Natural killer cell (primary cell): ENCODE data around the gene DNAL4. TPM values are rescaled to one million over a fixed set of nuclear protein-coding genes. Genes with fewer than 3 reads are reported as not detected.
A peak's percentile ranks its signal among the peaks of the same experiment; 100 is the strongest.

ENCODE experiments used
- ATAC-seq, 3 donors: fragments of 150-1000 bp in 2 of 3; fragments of 200-7000 bp in 1 of 3; cut with Tn5 transposase; 1 replicate in 1 of 3; 2 replicates in 2 of 3; pipeline ENCODE4 v1.10.0; 2021; ENCODE audit warnings: mild to moderate bottlenecking in 2 of 3, moderate library complexity in 2 of 3
- DNase-seq, 2 donors: peaks; one replicate each; pipeline versions ENCODE4 v3.0.0 to v3.0.0-alpha.2; 2013 to 2021; ENCODE audit warnings: mixed read lengths in 1 of 2
- H3K27ac ChIP-seq: one replicate; pipeline ENCODE4 v1.5.1; 2013; ENCODE audit warnings: mild to moderate bottlenecking, low read length
- H3K27me3 ChIP-seq: one replicate; pipeline ENCODE4 v1.6.1; 2013; ENCODE audit warnings: low read length; ENCODE audit not compliant: control insufficient read depth, insufficient read depth
- H3K36me3 ChIP-seq: one replicate; pipeline ENCODE4 v1.6.1; 2013; ENCODE audit warnings: low read length; ENCODE audit not compliant: control insufficient read depth, insufficient read depth
- H3K4me1 ChIP-seq: one replicate; pipeline ENCODE4 v1.6.1; 2013; ENCODE audit warnings: low read length; ENCODE audit not compliant: control insufficient read depth, insufficient read depth
- H3K4me3 ChIP-seq: one replicate; pipeline ENCODE4 v1.5.1; 2013; ENCODE audit warnings: low read length
- H3K9me3 ChIP-seq: one replicate; pipeline ENCODE4 v1.6.1; 2013; ENCODE audit warnings: low read length; ENCODE audit not compliant: control insufficient read depth, insufficient read depth
- H3K27ac Mint-ChIP-seq, 2 donors: one replicate each; pipeline ENCODE4 v1.8.0; 2022; ENCODE audit warnings: mild to moderate bottlenecking in 2 of 2, mixed read lengths in 2 of 2, moderate library complexity in 1 of 2
- H3K27me3 Mint-ChIP-seq, 2 donors: one replicate each; pipeline ENCODE4 v1.8.0; 2022; ENCODE audit warnings: low read depth in 2 of 2, mixed read lengths in 2 of 2
- H3K36me3 Mint-ChIP-seq: one replicate; pipeline ENCODE4 v1.8.0; 2022; ENCODE audit warnings: mixed read lengths
- H3K4me1 Mint-ChIP-seq, 2 donors: one replicate each; pipeline ENCODE4 v1.8.0; 2022; ENCODE audit warnings: mixed read lengths in 2 of 2
- H3K4me3 Mint-ChIP-seq: one replicate; pipeline ENCODE4 v1.8.0; 2022; ENCODE audit warnings: mild to moderate bottlenecking, moderate library complexity, mixed read lengths
- H3K9me3 Mint-ChIP-seq, 2 donors: one replicate each; pipeline ENCODE4 v1.8.0; 2022; ENCODE audit warnings: mixed read lengths in 2 of 2
- WGBS: methylation state at CpG from one replicate; pipeline ENCODE4 v1.1.7; 2013; ENCODE audit warnings: missing lambda C conversion rate; ENCODE audit not compliant: insufficient coverage; 5-methylcytosine and 5-hydroxymethylcytosine counted together
- intact Hi-C: fragments of 100-400 bp; cut with micrococcal nuclease; formaldehyde crosslinking; loops from one replicate; pipeline ENCODE4 v1.14.2; 2022
- total RNA-seq, 4 donors: library from RNA; stranded (reverse); fragments of 120-200 nt in 1 of 4; gene quantifications; one replicate each; pipeline versions ENCODE4 v1.2.3 to v1.2.4, GENCODE V29; 2013 to 2022
- TF ChIP-seq, protein P1 (sequence below): fragments of 200-600 bp; IDR thresholded peaks from one replicate; pipeline ENCODE4 v1.8.0; 2022; ENCODE audit warnings: antibody characterized with exemption

DNAL4 gene
- total RNA-seq, 3 donors from 2014 or later (not counting 1 experiment from before 2014, with no cell fraction given), result 5.4 to 9.8 (median 6.2) TPM

DNA sequence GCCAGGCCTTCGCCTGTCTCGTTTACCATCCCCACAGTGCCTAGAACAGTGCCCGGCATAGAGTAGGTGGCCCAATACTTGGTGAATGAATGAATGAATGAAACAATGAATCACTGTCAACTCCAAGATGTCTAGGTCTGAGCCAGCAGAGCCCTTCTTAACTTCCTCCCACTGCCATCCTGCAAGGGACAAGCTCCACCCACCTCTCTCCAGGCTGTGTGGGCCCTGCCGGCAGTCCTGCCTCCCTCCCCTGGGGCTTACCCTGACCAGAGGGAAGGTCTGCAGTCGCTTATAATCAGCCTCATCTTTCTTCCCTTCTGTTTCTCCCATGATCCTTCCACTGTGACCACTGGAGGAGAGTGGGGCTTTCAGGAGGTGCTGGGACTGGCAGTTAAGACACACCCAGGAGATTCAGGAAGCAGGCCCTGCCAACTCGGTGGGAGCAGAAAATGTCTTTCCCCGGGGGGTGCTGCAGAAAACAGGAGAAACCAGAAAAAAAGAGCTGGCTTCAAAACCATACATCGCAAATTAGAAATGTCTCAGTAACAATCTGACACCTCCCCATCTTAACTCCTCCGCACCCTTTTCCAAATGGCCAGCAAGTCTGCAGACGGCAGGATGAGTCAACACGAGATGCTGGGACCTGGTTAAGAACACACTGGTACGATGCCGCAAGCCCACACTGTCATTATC is 11.4 kb downstream of the DNAL4 start:
- Mint-ChIP-seq H3K27ac (peak overlapping the region in 1 of 2 donors; percentile 33), H3K4me3 (no peak overlapping the region), H3K4me1 (peaks cover 0 to 16% of the 10 kb centered on the region in 2 donors), H3K27me3 (no peaks in the 10 kb centered on the region), H3K9me3 (no peaks in the 10 kb centered on the region), H3K36me3 (no peaks in the 10 kb centered on the region)
- ATAC-seq (no peak), DNase-seq (no peak)
- Histone ChIP-seq H3K4me3 (no peak overlapping the region), H3K4me1 (no peaks in the 10 kb centered on the region), H3K9me3 (no peaks in the 10 kb centered on the region), H3K27me3 (no peaks in the 10 kb centered on the region), H3K36me3 (peaks cover 2% of the 10 kb centered on the region), H3K27ac (no peak overlapping the region)
- intact Hi-C loops, result no loop called here
- TF ChIP-seq, protein P1, sequence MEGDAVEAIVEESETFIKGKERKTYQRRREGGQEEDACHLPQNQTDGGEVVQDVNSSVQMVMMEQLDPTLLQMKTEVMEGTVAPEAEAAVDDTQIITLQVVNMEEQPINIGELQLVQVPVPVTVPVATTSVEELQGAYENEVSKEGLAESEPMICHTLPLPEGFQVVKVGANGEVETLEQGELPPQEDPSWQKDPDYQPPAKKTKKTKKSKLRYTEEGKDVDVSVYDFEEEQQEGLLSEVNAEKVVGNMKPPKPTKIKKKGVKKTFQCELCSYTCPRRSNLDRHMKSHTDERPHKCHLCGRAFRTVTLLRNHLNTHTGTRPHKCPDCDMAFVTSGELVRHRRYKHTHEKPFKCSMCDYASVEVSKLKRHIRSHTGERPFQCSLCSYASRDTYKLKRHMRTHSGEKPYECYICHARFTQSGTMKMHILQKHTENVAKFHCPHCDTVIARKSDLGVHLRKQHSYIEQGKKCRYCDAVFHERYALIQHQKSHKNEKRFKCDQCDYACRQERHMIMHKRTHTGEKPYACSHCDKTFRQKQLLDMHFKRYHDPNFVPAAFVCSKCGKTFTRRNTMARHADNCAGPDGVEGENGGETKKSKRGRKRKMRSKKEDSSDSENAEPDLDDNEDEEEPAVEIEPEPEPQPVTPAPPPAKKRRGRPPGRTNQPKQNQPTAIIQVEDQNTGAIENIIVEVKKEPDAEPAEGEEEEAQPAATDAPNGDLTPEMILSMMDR, result no peak
- 74% methylated on average over 12 of the region's 13 CpGs for WGBS

DNA sequence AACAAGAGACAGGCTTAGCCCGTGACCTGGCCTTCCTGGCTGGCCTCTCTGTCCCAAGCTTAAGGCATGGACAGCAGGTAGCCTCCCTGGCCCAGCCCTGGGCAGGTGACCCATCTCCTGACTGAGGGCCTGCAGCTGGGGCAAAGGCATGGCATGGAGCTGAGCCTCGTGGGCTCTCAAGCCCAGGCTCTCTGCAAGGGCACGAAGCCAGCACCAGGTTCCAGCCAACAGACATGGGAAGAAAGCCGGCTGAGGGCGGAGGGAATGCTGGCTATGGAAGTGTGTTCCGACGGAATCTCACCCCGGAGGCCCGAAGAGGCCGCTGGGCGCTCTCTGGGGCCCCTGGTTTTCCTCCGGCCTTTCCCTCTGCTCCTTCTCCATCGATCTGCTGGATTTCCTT is 12.9 kb downstream of the DNAL4 start:
- intact Hi-C loops, result no loop called here
- 96% methylated on average over 13 of the region's 13 CpGs for WGBS
- no peak for ATAC-seq
- DNase-seq, result no peak
- no peak overlapping the region for H3K27ac ChIP-seq
- H3K4me3 ChIP-seq, result no peak overlapping the region
- Mint-ChIP-seq H3K4me3 (no peak overlapping the region), H3K27ac (no peak overlapping the region), H3K27me3 (no peaks in the 10 kb centered on the region), H3K9me3 (no peaks in the 10 kb centered on the region), H3K36me3 (no peaks in the 10 kb centered on the region), H3K4me1 (peaks cover 0 to 24% of the 10 kb centered on the region in 2 donors)
- H3K36me3 ChIP-seq, result peaks cover 2% of the 10 kb centered on the region
- TF ChIP-seq, protein P1, result no peak
- no peaks in the 10 kb centered on the region for H3K4me1 ChIP-seq
- H3K27me3 ChIP-seq, result no peaks in the 10 kb centered on the region
- no peaks in the 10 kb centered on the region for H3K9me3 ChIP-seq

DNA sequence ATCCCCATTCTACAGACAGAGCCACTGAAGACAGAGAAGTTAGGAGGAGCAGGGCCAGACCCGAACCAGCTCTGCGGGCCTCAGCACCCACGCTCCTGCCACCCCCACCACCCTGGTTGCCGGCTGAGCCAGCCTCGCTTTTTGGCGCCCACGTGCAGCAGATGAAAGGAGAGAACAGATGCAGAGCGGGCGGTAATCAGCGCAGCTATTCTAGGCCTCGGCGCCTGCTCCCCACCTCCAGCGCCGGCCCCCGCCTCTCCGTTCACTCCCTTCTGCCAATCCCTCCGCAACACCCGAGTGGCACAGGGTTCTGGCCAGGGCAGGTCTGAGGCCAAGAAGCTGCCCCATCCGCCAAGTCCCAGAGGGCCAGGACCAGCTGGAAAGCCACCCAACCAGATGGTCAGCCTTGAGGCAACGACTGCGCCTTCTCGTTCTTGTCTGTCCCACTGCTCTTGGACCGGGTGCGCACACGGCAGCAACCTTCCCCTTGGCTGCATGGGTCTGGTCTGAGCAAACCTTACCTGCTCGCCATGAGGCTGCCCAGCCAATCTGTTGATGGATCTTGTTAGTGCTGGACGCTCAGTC is 16.8 kb downstream of the DNAL4 start:
- H3K27ac Mint-ChIP-seq, result peak overlapping the region in 1 of 2 donors; percentile 83
- no peaks in the 10 kb centered on the region for H3K27me3 ChIP-seq
- TF ChIP-seq, protein P1, result no peak

More for the DNA sequence above, 16.8 kb downstream of the DNAL4 start:
- H3K36me3 Mint-ChIP-seq, result no peaks in the 10 kb centered on the region
- intact Hi-C loops, result no loop called here
- peaks cover 2% of the 10 kb centered on the region for H3K36me3 ChIP-seq
- ATAC-seq (no peak), DNase-seq (no peak)
- H3K4me3 Mint-ChIP-seq, result no peak overlapping the region
- WGBS, result 91% methylated on average over 27 of the region's 27 CpGs
- H3K27me3 Mint-ChIP-seq, result no peaks in the 10 kb centered on the region
- H3K4me3 ChIP-seq, result no peak overlapping the region
- H3K4me1 Mint-ChIP-seq, result peaks cover 0 to 30% of the 10 kb centered on the region in 2 donors
- H3K4me1 ChIP-seq, result peaks cover 10% of the 10 kb centered on the region
- H3K9me3 Mint-ChIP-seq, result no peaks in the 10 kb centered on the region
- H3K27ac ChIP-seq, result no peak overlapping the region
- H3K9me3 ChIP-seq, result no peaks in the 10 kb centered on the region
